Peyer's patch (tissue), 4 donors: ENCODE measurements around the gene P2RY2.

Experiments
- POLR2A ChIP-seq, 2 donors: fragments of 450-650 bp; IDR thresholded peaks; one replicate each; pipeline ENCODE4 v1.5.1; 2017; ENCODE audit warnings: antibody characterized with exemption in 2 of 2, mild to moderate bottlenecking in 2 of 2, moderate library complexity in 2 of 2
- TF ChIP-seq, protein P1 (sequence below), 6 experiments: fragments of 450-650 bp in 4 of 6; fragments of 200-600 bp in 2 of 6; sonication (generic) in 1 of 6; IDR thresholded peaks; one replicate each; pipeline ENCODE4 v1.5.1; 2017 to 2019; ENCODE audit warnings: antibody characterized with exemption in 6 of 6, mild to moderate bottlenecking in 3 of 6, moderate library complexity in 1 of 6

DNA sequence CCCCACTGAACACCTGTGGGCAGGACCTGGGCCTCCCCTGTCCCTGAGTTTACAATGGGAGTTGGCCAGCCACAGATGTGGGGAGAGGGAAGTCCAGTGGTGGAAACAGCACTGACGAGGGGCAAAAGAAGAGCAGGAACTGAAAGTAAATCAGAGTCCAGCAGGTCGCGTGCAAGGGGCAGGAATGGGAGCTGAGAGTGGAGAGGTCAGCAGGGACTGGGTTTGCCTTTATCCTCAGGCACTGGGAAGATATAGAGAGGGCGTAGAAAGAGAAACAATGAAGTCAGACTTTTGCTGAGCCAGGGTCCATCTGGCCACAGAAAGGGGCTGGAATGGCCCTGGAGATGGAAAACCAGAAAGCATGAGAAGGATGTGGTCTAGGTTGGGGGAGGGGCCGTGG is 62.5 kb downstream of the P2RY2 start:
- TF ChIP-seq, protein P1, sequence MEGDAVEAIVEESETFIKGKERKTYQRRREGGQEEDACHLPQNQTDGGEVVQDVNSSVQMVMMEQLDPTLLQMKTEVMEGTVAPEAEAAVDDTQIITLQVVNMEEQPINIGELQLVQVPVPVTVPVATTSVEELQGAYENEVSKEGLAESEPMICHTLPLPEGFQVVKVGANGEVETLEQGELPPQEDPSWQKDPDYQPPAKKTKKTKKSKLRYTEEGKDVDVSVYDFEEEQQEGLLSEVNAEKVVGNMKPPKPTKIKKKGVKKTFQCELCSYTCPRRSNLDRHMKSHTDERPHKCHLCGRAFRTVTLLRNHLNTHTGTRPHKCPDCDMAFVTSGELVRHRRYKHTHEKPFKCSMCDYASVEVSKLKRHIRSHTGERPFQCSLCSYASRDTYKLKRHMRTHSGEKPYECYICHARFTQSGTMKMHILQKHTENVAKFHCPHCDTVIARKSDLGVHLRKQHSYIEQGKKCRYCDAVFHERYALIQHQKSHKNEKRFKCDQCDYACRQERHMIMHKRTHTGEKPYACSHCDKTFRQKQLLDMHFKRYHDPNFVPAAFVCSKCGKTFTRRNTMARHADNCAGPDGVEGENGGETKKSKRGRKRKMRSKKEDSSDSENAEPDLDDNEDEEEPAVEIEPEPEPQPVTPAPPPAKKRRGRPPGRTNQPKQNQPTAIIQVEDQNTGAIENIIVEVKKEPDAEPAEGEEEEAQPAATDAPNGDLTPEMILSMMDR (IDR thresholded peaks at IDR 0.05): no peak
- TF ChIP-seq POLR2A (IDR thresholded peaks at IDR 0.05): no peak
